ENCODE data around the gene NOP14. TPM values are rescaled to one million over a fixed set of nuclear protein-coding genes. Genes with fewer than 3 reads are reported as not detected.
"Not testable (repeated sequence)": the region's sequence is repeated elsewhere in the genome, so short reads cannot be mapped to it uniquely, and the experiment has no call there.

The NOP14 gene
- total RNA-seq, 4 donors from 2014 or later = 16.7 to 21.1 (median 18.8) TPM

- Histone ChIP-seq H3K27me3 (no peaks in the 10 kb centered on the region), H3K27ac (replicated peaks in 1 of 4) (no peak overlapping the region), H3K4me1 (peaks cover 17 to 21% (median 19%) of the 10 kb centered on the region in 4 donors), H3K36me3 (peaks cover 58 to 89% (median 84%) of the 10 kb centered on the region in 4 donors), H3K4me3 (no peak overlapping the region), H3K9me3 (no peaks in the 10 kb centered on the region)
- intact Hi-C loops (cut with DNase I) = no loop called here
- TF ChIP-seq CTCF (IDR thresholded peaks at IDR 0.05) = no peak
- no peak for TF ChIP-seq EP300 (IDR thresholded peaks at IDR 0.05)
- TF ChIP-seq POLR2A (IDR thresholded peaks at IDR 0.05; ENCODE audit: low read depth) = no peak
- TF ChIP-seq POLR2AphosphoS5 (IDR thresholded peaks at IDR 0.05) = peak in 1 of 2 donors; percentile 4
- DNase-seq (ENCODE audit: extremely low spot score) = no peak
- 89% methylated on average over 25 of the region's 29 CpGs for WGBS
These were observed 22.7 kb downstream of the NOP14 start for GRCh38 chr4:2940267-2941137.

GRCh38 chr4:2939383-2940243, 23.6 kb downstream of the NOP14 start:
- WGBS = 89% methylated on average over 3 of the region's 30 CpGs
- H3K36me3 ChIP-seq = peaks cover 50 to 80% (median 75%) of the 10 kb centered on the region in 4 donors
- no peak for DNase-seq (ENCODE audit: extremely low spot score)
- intact Hi-C loops (cut with DNase I) = loop anchor here (10.0 kb wide), 1 partner anchor 175 kb away; no protein-coding TSS in a partner anchor
- no peak overlapping the region for H3K4me3 ChIP-seq
- peaks cover 19 to 25% (median 24%) of the 10 kb centered on the region in 4 donors for H3K4me1 ChIP-seq
- no peaks in the 10 kb centered on the region for H3K27me3 ChIP-seq
- TF ChIP-seq POLR2AphosphoS5 (IDR thresholded peaks at IDR 0.05) = no peak
- TF ChIP-seq EP300 (IDR thresholded peaks at IDR 0.05) = no peak
- no peak for TF ChIP-seq POLR2A (IDR thresholded peaks at IDR 0.05; ENCODE audit: low read depth)
- no peak for TF ChIP-seq CTCF (IDR thresholded peaks at IDR 0.05)
- no peaks in the 10 kb centered on the region for H3K9me3 ChIP-seq
- H3K27ac ChIP-seq (replicated peaks in 1 of 4) = no peak overlapping the region

- Histone ChIP-seq H3K36me3 (peaks cover 43 to 73% (median 68%) of the 10 kb centered on the region in 4 donors), H3K4me3 (no peak overlapping the region), H3K9me3 (no peaks in the 10 kb centered on the region), H3K4me1 (peaks cover 20 to 27% (median 26%) of the 10 kb centered on the region in 4 donors), H3K27me3 (no peaks in the 10 kb centered on the region), H3K27ac (replicated peaks in 1 of 4) (no peak overlapping the region)
- intact Hi-C loops (cut with DNase I) = loop anchor here (10.0 kb wide), 1 partner anchor 174 kb away; no protein-coding TSS in a partner anchor
- no peak for TF ChIP-seq CTCF (IDR thresholded peaks at IDR 0.05)
- no peak for TF ChIP-seq POLR2A (IDR thresholded peaks at IDR 0.05; ENCODE audit: low read depth)
- WGBS = 86% methylated on average over 13 of the region's 14 CpGs
- DNase-seq (ENCODE audit: extremely low spot score) = no peak
These were observed 24.3 kb downstream of the NOP14 start for GRCh38 chr4:2938906-2939305.

GRCh38 chr4:2938411-2938810, 24.8 kb downstream of the NOP14 start:
- Histone ChIP-seq H3K36me3 (peaks cover 39 to 68% (median 63%) of the 10 kb centered on the region in 4 donors), H3K4me1 (peaks cover 25 to 32% (median 31%) of the 10 kb centered on the region in 4 donors)
- intact Hi-C loops (cut with DNase I) = loop anchor here (10.0 kb wide), 1 partner anchor 174 kb away; no protein-coding TSS in a partner anchor
- H3K9me3 ChIP-seq; H3K4me3 ChIP-seq; DNase-seq (ENCODE audit: extremely low spot score); H3K27ac ChIP-seq (replicated peaks in 1 of 4); H3K27me3 ChIP-seq: not testable (repeated sequence)
- WGBS = 93% methylated on average over 8 of the region's 10 CpGs

- Histone ChIP-seq H3K4me1 (peaks cover 28 to 36% (median 35%) of the 10 kb centered on the region in 4 donors), H3K36me3 (peaks cover 37 to 64% (median 59%) of the 10 kb centered on the region in 4 donors), H3K4me3 (no peak overlapping the region), H3K27me3 (no peaks in the 10 kb centered on the region), H3K27ac (replicated peaks in 1 of 4) (no peak overlapping the region), H3K9me3 (no peaks in the 10 kb centered on the region)
- intact Hi-C loops (cut with DNase I) = loop anchor here (10.0 kb wide), 1 partner anchor 173 kb away; no protein-coding TSS in a partner anchor
- 86% methylated on average over 12 of the region's 12 CpGs for WGBS
- TF ChIP-seq CTCF (IDR thresholded peaks at IDR 0.05) (no peak), POLR2AphosphoS5 (IDR thresholded peaks at IDR 0.05) (no peak), EP300 (IDR thresholded peaks at IDR 0.05) (no peak), POLR2A (IDR thresholded peaks at IDR 0.05; ENCODE audit: low read depth) (no peak)
- no peak for DNase-seq (ENCODE audit: extremely low spot score)
These were observed 25.2 kb downstream of the NOP14 start for GRCh38 chr4:2937986-2938385.
